Naive thymus-derived CD4-positive, alpha-beta T cell (primary cell): Measurements from ENCODE around the gene IRX3. TPM values are rescaled to one million over a fixed set of nuclear protein-coding genes. Genes with fewer than 3 reads are reported as not detected.

ENCODE experiments used
- ATAC-seq: fragments of 150-1000 bp; cut with Tn5 transposase; 2 replicates; pipeline ENCODE4 v1.10.0; 2021; ENCODE audit warnings: mild to moderate bottlenecking, moderate library complexity
- CTCF ChIA-PET: fragments of 350-600 bp; sonication (Branson Sonifier 250); formaldehyde crosslinking; loops from one replicate; lab custom pipeline; 2021; ENCODE audit warnings: antibody characterized with exemption; lab: Charles Lee
- POLR2A ChIA-PET: fragments of 350-600 bp; sonication (Branson Sonifier 250); formaldehyde crosslinking; loops from one replicate; lab custom pipeline; 2021; ENCODE audit warnings: antibody characterized with exemption, inconsistent platforms; lab: Charles Lee
- DNase-seq, 9 donors: peaks; one replicate each; pipeline versions ENCODE4 v3.0.0 to v3.0.0-alpha.2; 2020 to 2022; ENCODE audit warnings: mixed read lengths in 1 of 9
- H3K27ac ChIP-seq: one replicate; pipeline ENCODE4 v1.7.0; 2013; ENCODE audit warnings: mild to moderate bottlenecking, low read depth, low read length, moderate library complexity
- H3K27me3 ChIP-seq, 2 donors: one replicate each; pipeline ENCODE4 v1.7.0; 2013; ENCODE audit warnings: low read length in 2 of 2, mild to moderate bottlenecking in 2 of 2, moderate library complexity in 2 of 2; ENCODE audit not compliant: control insufficient read depth in 2 of 2, insufficient read depth in 2 of 2
- H3K36me3 ChIP-seq, 3 experiments: 1 replicate in 2 of 3; 2 replicates in 1 of 3; pipeline ENCODE4 v1.7.0; 2013; ENCODE audit warnings: low read length in 3 of 3, mild to moderate bottlenecking in 3 of 3, moderate library complexity in 1 of 3; ENCODE audit not compliant: insufficient read depth in 3 of 3, control insufficient read depth in 2 of 3
- H3K4me1 ChIP-seq, 2 donors: one replicate each; pipeline ENCODE4 v1.7.0; 2013; ENCODE audit warnings: low read length in 2 of 2, mild to moderate bottlenecking in 2 of 2, moderate library complexity in 1 of 2; ENCODE audit not compliant: control insufficient read depth in 2 of 2, insufficient read depth in 2 of 2
- H3K4me3 ChIP-seq: 2 replicates; pipeline ENCODE4 v1.7.0; 2013; ENCODE audit warnings: mild to moderate bottlenecking, low read length
- H3K9me3 ChIP-seq, 3 experiments: 1 replicate in 2 of 3; 2 replicates in 1 of 3; pipeline ENCODE4 v1.7.0; 2013; ENCODE audit warnings: low read length in 3 of 3; ENCODE audit not compliant: control insufficient read depth in 2 of 3
- H3K27ac Mint-ChIP-seq, 9 donors: one replicate each; pipeline ENCODE4 v1.8.0; 2020 to 2022; ENCODE audit warnings: mixed read lengths in 9 of 9, mild to moderate bottlenecking in 8 of 9, moderate library complexity in 5 of 9, inconsistent platforms in 2 of 9
- H3K27me3 Mint-ChIP-seq, 5 donors: one replicate each; pipeline ENCODE4 v1.8.0; 2021 to 2022; ENCODE audit warnings: mixed read lengths in 5 of 5, mild to moderate bottlenecking in 1 of 5
- H3K36me3 Mint-ChIP-seq, 5 donors: one replicate each; pipeline ENCODE4 v1.8.0; 2020 to 2022; ENCODE audit warnings: mixed read lengths in 5 of 5, mild to moderate bottlenecking in 3 of 5, inconsistent platforms in 1 of 5
- H3K4me1 Mint-ChIP-seq, 7 donors: one replicate each; pipeline ENCODE4 v1.8.0; 2020 to 2022; ENCODE audit warnings: mixed read lengths in 7 of 7, mild to moderate bottlenecking in 3 of 7, inconsistent platforms in 1 of 7
- H3K4me3 Mint-ChIP-seq, 10 donors: one replicate each; pipeline ENCODE4 v1.8.0; 2020 to 2022; ENCODE audit warnings: mild to moderate bottlenecking in 10 of 10, mixed read lengths in 10 of 10, moderate library complexity in 6 of 10, inconsistent platforms in 2 of 10
- H3K9me3 Mint-ChIP-seq, 11 donors: one replicate each; pipeline ENCODE4 v1.8.0; 2020 to 2022; ENCODE audit warnings: mixed read lengths in 11 of 11, mild to moderate bottlenecking in 4 of 11, inconsistent platforms in 1 of 11, moderate library complexity in 1 of 11
- intact Hi-C, 2 donors: fragments of 100-400 bp; cut with micrococcal nuclease; formaldehyde crosslinking; loops; one replicate each; pipeline ENCODE4 v1.15.1; 2023
- polyA plus RNA-seq, 2 donors: library from polyadenylated mRNA; unstranded; fragments of 300-500 nt; fragmentation: Illumina TruSeq; gene quantifications; one replicate each; pipeline ENCODE4 v1.2.3, GENCODE V29; 2021
- total RNA-seq, 6 experiments: library from RNA in 5 of 6; stranded (reverse) in 5 of 6; gene quantifications; 1 replicate in 5 of 6; 2 replicates in 1 of 6; pipeline ENCODE4 v1.2.3 and lab custom pipeline; 2021 to 2026

IRX3 gene
- total and polyA plus RNA-seq, 7 experiments from 2014 or later: 3.2 TPM; not detected in 6

GRCh38 chr16:54325616-54326265, 39.2 kb upstream of the IRX3 start:
- no peaks in the 10 kb centered on the region for H3K36me3 ChIP-seq
- CTCF ChIA-PET: no interaction called here
- DNase-seq (no peak), ATAC-seq (no peak)
- H3K4me1 ChIP-seq: no peaks in the 10 kb centered on the region
- no peaks in the 10 kb centered on the region for H3K27me3 ChIP-seq
- POLR2A ChIA-PET: no interaction called here
- no peaks in the 10 kb centered on the region for H3K9me3 ChIP-seq
- no peak overlapping the region for H3K27ac ChIP-seq
- H3K4me3 Mint-ChIP-seq: no peak overlapping the region
- peaks cover 0 to 13% (median 4%) of the 10 kb centered on the region in 5 donors for H3K27me3 Mint-ChIP-seq
- H3K36me3 Mint-ChIP-seq: no peaks in the 10 kb centered on the region
- no peaks in the 10 kb centered on the region for H3K4me1 Mint-ChIP-seq
- H3K4me3 ChIP-seq: no peak overlapping the region
- no peaks in the 10 kb centered on the region for H3K9me3 Mint-ChIP-seq
- intact Hi-C loops: no loop called here
- no peak overlapping the region for H3K27ac Mint-ChIP-seq

GRCh38 chr16:54324716-54325115, 38.1 kb upstream of the IRX3 start:
- Mint-ChIP-seq H3K4me3 (no peak overlapping the region), H3K27me3 (peaks cover 0 to 11% (median under 1%) of the 10 kb centered on the region in 5 donors), H3K9me3 (no peaks in the 10 kb centered on the region), H3K4me1 (no peaks in the 10 kb centered on the region), H3K36me3 (no peaks in the 10 kb centered on the region), H3K27ac (no peak overlapping the region)
- Histone ChIP-seq H3K27ac (no peak overlapping the region), H3K36me3 (no peaks in the 10 kb centered on the region), H3K27me3 (no peaks in the 10 kb centered on the region), H3K9me3 (no peaks in the 10 kb centered on the region), H3K4me3 (no peak overlapping the region), H3K4me1 (no peaks in the 10 kb centered on the region)
- no peak for DNase-seq
- intact Hi-C loops: no loop called here
- CTCF ChIA-PET: no interaction called here
- POLR2A ChIA-PET: no interaction called here
- no peak for ATAC-seq

GRCh38 chr16:54320697-54321340, 34.2 kb upstream of the IRX3 start:
- no peaks in the 10 kb centered on the region for H3K27me3 ChIP-seq
- no peak for DNase-seq
- Mint-ChIP-seq H3K27me3 (peaks cover 0 to 7% (median 3%) of the 10 kb centered on the region in 5 donors), H3K4me1 (no peaks in the 10 kb centered on the region), H3K9me3 (peaks cover 0 to 3% (median 0%) of the 10 kb centered on the region in 11 donors), H3K4me3 (peak overlapping the region in 1 of 10 donors; percentile 18), H3K27ac (no peak overlapping the region), H3K36me3 (no peaks in the 10 kb centered on the region)
- intact Hi-C loops: no loop called here
- H3K27ac ChIP-seq: no peak overlapping the region
- ChIA-PET CTCF (no interaction called here), POLR2A (no interaction called here)
- H3K4me3 ChIP-seq: no peak overlapping the region
- no peaks in the 10 kb centered on the region for H3K36me3 ChIP-seq
- no peaks in the 10 kb centered on the region for H3K4me1 ChIP-seq
- no peaks in the 10 kb centered on the region for H3K9me3 ChIP-seq
- ATAC-seq: no peak

GRCh38 chr16:54318941-54319340, 32.4 kb upstream of the IRX3 start:
- intact Hi-C loops: no loop called here

GRCh38 chr16:54317101-54317611, 30.6 kb upstream of the IRX3 start:
- no peak for ATAC-seq
- POLR2A ChIA-PET: no interaction called here

More at GRCh38 chr16:54318941-54319340, 32.4 kb upstream of the IRX3 start:
- ATAC-seq (no peak), DNase-seq (no peak)
- Histone ChIP-seq H3K4me1 (no peaks in the 10 kb centered on the region), H3K4me3 (no peak overlapping the region), H3K27ac (no peak overlapping the region), H3K27me3 (no peaks in the 10 kb centered on the region), H3K36me3 (no peaks in the 10 kb centered on the region), H3K9me3 (no peaks in the 10 kb centered on the region)
- Mint-ChIP-seq H3K27me3 (peaks cover 0 to 8% (median 5%) of the 10 kb centered on the region in 5 donors), H3K4me3 (no peak overlapping the region), H3K27ac (no peak overlapping the region), H3K4me1 (no peaks in the 10 kb centered on the region), H3K9me3 (peaks cover 0 to 4% (median 0%) of the 10 kb centered on the region in 11 donors), H3K36me3 (no peaks in the 10 kb centered on the region)
- ChIA-PET POLR2A (no interaction called here), CTCF (no interaction called here)

GRCh38 chr16:54316095-54316889, 29.7 kb upstream of the IRX3 start:
- Mint-ChIP-seq H3K4me3 (no peak overlapping the region), H3K27me3 (peaks cover 0 to 8% (median 5%) of the 10 kb centered on the region in 5 donors), H3K27ac (no peak overlapping the region), H3K9me3 (peaks cover 0 to 4% (median 0%) of the 10 kb centered on the region in 11 donors), H3K4me1 (no peaks in the 10 kb centered on the region), H3K36me3 (no peaks in the 10 kb centered on the region)
- Histone ChIP-seq H3K9me3 (no peaks in the 10 kb centered on the region), H3K4me1 (no peaks in the 10 kb centered on the region), H3K27me3 (no peaks in the 10 kb centered on the region), H3K27ac (no peak overlapping the region), H3K4me3 (no peak overlapping the region), H3K36me3 (no peaks in the 10 kb centered on the region)
- ATAC-seq (no peak), DNase-seq (no peak)
- intact Hi-C loops: no loop called here
- ChIA-PET POLR2A (no interaction called here), CTCF (no interaction called here)

More at GRCh38 chr16:54317101-54317611, 30.6 kb upstream of the IRX3 start:
- Histone ChIP-seq H3K27ac (no peak overlapping the region), H3K36me3 (no peaks in the 10 kb centered on the region), H3K27me3 (no peaks in the 10 kb centered on the region), H3K4me1 (no peaks in the 10 kb centered on the region), H3K9me3 (no peaks in the 10 kb centered on the region), H3K4me3 (no peak overlapping the region)
- CTCF ChIA-PET: no interaction called here
- H3K9me3 Mint-ChIP-seq: peaks cover 0 to 4% (median 0%) of the 10 kb centered on the region in 11 donors
- intact Hi-C loops: no loop called here
- no peak overlapping the region for H3K27ac Mint-ChIP-seq
- peaks cover 0 to 8% (median 5%) of the 10 kb centered on the region in 5 donors for H3K27me3 Mint-ChIP-seq
- H3K36me3 Mint-ChIP-seq: no peaks in the 10 kb centered on the region
- H3K4me1 Mint-ChIP-seq: no peaks in the 10 kb centered on the region
- no peak for DNase-seq
- no peak overlapping the region for H3K4me3 Mint-ChIP-seq
